T follicular helper cell (primary cell): Measurements from ENCODE around the gene SAT2.

ENCODE experiments used
- DNase-seq: peaks from one replicate; pipeline ENCODE4 v3.0.0-alpha.2; 2020; ENCODE audit warnings: low read depth

The SAT2 gene

GRCh38 chr17:7591596-7591995, 36.0 kb downstream of the SAT2 start:
- DNase-seq: no peak

- DNase-seq: no peak
Measured at GRCh38 chr17:7590743-7591142, 36.9 kb downstream of the SAT2 start.

DNA sequence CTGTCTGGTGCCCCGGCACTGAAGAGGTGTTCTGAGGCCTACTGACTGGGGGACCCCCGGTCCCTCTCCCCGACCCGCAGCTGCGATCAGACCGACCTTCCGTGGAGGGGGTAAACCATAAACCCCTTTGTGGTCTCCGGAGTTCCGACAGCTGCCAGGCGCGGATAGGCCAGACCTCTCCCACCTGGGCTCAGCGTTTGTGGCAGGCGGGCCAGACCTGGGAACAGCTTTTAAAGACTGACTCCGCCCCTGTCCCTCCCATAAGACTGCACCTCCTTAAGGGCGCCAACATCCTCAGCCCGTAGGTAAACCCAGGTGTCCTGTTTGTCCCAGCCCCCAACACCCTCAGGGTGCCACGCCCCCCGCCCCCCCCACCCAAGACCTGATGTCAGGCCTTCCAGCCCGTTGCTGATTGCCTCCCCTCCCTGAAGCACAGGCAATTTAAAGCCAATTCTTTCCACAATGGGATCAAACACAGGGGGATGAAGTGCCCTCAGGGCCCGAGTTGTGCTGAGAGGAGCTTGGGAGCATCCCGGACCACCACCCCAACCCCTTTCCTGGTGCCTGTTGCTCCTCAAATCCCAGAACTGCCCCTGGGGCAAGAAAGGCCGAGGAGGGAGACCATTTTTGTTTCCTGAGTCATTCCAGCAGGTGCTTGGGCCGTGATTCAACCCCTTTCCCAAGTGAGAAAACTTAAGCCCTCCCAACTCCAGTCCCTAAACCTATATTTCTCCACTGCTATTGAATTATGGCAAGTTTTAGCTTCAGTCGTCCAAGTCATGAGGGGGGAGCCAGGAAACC, 37.5 kb downstream of the SAT2 start, which contains the start of gene SOX15:
Gene SOX15 (minus strand): TSS at position 204 of the 801 bp plus-strand sequence. CDS start 418 bp downstream, outside the sequence.
- no peak for DNase-seq

- peak; percentile 51 for DNase-seq
Measured at GRCh38 chr17:7589204-7589868, 38.3 kb downstream of the SAT2 start.

- no peak for DNase-seq
Measured at GRCh38 chr17:7588553-7589203, 38.9 kb downstream of the SAT2 start.

DNA sequence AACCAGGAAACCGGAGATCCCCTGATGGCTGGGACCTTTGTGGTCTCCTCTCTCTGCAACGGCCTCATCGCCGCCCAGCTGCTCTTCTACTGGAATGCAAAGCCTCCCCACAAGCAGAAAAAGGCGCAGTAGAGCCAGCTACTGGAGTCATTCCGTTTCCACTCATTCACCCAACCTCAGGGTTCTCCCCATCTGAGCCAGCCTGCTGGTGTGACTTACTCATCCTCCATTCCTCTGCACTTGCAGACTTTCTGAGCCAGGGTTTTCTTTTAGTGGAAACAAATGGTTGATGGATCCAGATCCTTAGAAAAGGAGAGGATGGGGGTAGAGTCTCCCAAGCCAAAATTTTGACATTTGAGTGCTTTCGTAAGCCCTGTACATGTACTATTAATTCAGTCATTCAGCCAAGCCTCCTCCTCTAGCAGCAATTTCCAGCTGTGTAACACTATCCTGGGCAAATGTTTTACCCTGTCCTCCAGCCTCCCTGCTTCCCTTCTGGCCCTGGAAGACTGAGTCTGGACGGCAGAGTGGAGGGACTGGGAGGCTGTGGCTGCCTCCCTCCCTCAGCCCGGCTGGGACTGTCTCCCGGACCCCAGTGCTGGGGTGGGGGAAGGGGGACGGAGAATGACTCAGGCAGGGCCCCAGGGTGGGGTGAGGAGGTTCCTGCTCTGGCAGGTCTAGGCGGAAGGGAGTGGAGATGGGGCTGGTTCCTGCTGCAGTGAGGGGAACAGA, 40.0 kb downstream of the SAT2 start:
- no peak for DNase-seq

- no peak for DNase-seq
Measured at GRCh38 chr17:7586673-7587419, 40.8 kb downstream of the SAT2 start.

DNA sequence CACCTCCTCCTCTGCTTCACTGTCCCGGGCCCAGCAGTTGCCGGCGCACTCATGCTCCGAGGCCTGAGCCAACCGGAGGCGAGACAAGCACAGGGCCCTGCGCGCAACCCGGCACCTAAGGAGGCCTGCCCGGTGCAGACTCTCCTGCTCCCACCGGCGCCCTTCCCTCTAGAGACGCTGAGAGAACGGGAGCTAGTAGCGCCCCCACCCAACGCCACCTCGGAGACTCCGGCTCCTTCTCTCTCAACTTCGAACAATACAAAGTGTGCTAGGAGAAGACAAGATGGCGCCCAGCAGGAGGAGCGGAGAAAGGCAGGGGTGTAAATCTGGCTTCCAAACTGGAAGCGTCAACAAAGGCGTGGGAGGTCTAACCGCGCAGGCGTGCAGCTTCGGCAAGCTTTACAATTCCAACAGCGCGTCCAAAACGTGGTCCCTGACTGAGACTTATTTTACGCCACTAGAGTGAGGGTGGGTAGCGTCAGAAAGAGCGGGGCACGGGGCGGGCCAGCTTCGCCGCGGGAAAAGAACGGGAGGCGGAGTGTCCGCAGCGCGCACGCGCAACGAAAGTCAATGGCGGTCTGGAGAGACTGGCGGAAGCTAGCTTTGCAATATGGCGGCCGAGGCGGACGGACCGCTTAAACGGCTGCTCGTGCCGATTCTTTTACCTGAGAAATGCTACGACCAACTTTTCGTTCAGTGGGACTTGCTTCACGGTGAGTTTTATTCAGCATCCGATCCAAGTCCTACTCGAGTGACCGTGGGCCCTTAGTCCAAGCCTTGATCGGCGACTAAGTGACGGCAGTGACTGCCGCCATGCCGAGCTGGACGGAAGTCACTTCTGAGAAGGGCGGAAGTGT, 44.1 kb downstream of the SAT2 start, which contains the start of gene MPDU1:
Gene MPDU1 (plus strand): TSS at position 600 of the 857 bp plus-strand sequence. CDS start 11 bp downstream, at position 611.
- DNase-seq: peak; percentile 89

DNA sequence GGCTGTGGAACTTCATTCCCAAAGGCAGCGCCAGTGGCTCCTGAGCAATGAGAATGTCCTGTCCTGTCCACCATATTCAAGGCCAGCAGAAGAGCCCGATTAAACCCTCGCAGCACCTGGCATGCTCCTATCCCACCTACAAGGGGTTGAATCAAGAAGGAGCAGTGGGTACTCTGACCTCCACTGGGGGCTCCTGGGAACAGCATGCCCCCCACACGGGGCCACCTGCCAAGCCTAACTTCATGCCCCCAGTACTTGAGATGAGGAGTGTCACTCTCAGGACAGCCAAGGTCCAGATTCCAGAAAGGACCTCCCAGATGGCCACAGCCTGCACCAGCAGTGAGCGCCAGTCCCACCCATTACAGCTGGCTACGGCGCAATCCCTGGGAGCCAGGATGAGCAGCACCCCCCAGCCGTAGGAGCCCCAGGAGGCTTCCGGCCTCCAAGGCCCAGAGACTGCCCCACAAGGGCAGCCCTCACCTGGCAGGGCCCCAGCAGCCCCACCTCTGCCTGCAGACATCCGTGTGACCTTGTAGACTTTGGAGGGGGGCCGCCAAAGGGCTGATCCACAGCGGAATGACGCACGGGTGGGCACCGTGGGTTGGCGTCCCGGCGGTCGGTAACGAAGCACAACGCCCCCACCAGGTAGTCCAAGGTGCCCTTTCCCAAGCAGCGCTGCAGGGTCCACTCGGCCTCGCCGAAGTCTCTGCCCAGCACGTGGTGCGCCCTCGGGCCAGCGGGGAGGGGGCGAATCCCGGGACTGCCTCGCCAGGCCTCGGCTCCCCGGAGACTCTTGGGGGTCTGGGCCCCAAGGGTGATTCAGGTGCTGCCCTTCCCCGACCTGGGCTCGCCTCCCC, 45.0 kb downstream of the SAT2 start:
- DNase-seq: no peak

GRCh38 chr17:7580604-7581575, 46.7 kb downstream of the SAT2 start:
- no peak for DNase-seq

DNA sequence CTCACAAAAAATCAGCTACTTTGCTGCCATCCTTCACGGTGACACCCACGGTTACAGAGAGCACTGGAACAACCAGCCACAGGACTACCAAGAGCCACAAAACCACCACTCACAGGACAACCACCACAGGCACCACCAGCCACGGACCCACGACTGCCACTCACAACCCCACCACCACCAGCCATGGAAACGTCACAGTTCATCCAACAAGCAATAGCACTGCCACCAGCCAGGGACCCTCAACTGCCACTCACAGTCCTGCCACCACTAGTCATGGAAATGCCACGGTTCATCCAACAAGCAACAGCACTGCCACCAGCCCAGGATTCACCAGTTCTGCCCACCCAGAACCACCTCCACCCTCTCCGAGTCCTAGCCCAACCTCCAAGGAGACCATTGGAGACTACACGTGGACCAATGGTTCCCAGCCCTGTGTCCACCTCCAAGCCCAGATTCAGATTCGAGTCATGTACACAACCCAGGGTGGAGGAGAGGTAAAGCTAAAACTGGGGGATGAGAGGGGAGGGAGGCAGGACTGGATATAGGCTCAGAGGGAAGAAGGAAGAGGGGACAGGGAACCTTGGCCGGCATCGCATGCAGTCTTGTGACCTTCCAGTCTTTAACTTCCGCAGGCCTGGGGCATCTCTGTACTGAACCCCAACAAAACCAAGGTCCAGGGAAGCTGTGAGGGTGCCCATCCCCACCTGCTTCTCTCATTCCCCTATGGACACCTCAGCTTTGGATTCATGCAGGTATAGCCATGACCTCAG, 47.6 kb downstream of the SAT2 start:
- no peak for DNase-seq

- no peak for DNase-seq
Measured at GRCh38 chr17:7579001-7579833, 48.4 kb downstream of the SAT2 start, which contains the start of gene CD68. Gene CD68 (plus strand): TSS chr17:7579638. CDS start chr17:7579678, 40 bp downstream.

DNA sequence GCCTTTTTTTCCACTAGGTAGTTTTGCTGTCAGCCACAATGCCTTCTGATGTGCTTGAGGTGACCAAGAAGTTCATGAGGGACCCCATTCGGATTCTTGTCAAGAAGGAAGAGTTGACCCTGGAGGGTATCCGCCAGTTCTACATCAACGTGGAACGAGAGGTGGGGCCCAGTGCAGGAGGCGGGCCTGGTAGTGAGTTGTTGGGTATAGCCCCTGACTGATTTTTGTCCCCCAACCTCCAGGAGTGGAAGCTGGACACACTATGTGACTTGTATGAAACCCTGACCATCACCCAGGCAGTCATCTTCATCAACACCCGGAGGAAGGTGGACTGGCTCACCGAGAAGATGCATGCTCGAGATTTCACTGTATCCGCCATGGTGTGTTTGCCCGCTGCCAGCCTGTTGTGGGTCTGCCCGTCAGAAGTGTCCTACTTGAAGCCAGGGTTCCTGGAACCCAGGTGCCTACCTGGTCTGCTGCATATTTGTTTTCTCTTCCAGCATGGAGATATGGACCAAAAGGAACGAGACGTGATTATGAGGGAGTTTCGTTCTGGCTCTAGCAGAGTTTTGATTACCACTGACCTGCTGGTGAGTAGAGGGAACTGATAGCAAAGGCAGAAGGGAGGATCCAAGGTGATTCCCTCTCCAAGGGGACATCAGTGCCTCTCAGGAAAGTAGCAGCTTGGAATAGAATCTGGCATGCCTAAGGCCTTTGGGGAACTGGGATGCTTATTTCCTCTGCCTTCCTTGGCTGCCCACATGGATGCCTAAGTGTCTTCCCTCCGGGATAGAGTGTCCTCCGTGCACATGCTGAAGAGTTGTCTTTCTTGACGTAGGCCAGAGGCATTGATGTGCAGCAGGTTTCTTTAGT, 50.1 kb downstream of the SAT2 start:
- no peak for DNase-seq

DNA sequence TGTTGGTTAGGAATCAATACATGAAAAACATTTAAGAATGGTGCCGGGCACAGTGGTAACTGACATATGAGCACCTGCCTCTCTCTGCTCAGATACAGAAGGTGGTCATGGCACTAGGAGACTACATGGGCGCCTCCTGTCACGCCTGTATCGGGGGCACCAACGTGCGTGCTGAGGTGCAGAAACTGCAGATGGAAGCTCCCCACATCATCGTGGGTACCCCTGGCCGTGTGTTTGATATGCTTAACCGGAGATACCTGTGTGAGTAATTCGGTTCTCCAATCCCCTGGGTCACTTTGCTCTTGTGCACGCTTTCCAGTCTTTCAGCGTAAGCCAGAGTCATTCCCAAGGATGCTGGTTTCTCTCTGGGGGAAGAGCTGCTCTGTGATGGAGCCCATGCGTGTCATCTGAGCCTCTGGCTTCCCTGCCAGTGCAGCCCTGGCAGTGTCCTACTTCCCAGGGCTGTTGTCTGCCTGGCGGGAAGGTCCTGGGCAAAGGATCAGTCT, 51.1 kb downstream of the SAT2 start:
- DNase-seq: no peak
